HG03378 (cell line): ENCODE measurements around the gene AKAP11.

Experiments
- ATAC-seq: cut with Tn5 transposase; IDR thresholded peaks from one replicate; pipeline ENCODE4 v1.9.1; 2021; ENCODE audit warnings: mild to moderate bottlenecking, moderate library complexity; ENCODE audit not compliant: unreplicated experiment

AKAP11 gene

GRCh38 chr13:42333613-42334328, 61.8 kb downstream of the AKAP11 start:
- ATAC-seq, result peak; percentile 56

GRCh38 chr13:42334329-42334706, 62.4 kb downstream of the AKAP11 start:
- ATAC-seq, result peak; percentile 28

- no peak for ATAC-seq
Observed at GRCh38 chr13:42337808-42338600, 66.1 kb downstream of the AKAP11 start.

- ATAC-seq, result peak; percentile 63
Observed at GRCh38 chr13:42345367-42345766, 73.4 kb downstream of the AKAP11 start.

GRCh38 chr13:42348576-42348975, 76.6 kb downstream of the AKAP11 start:
- no peak for ATAC-seq

- no peak for ATAC-seq
Observed at GRCh38 chr13:42350141-42350540, 78.2 kb downstream of the AKAP11 start.

- ATAC-seq, result peak; percentile 72
Observed at GRCh38 chr13:42354241-42355091, 82.5 kb downstream of the AKAP11 start.

GRCh38 chr13:42355092-42355485, 83.1 kb downstream of the AKAP11 start:
- no peak for ATAC-seq

- no peak for ATAC-seq
Observed at GRCh38 chr13:42355491-42356183, 83.7 kb downstream of the AKAP11 start.

- no peak for ATAC-seq
Observed at GRCh38 chr13:42356184-42356575, 84.2 kb downstream of the AKAP11 start.

GRCh38 chr13:42360046-42360574, 88.2 kb downstream of the AKAP11 start:
- ATAC-seq, result no peak

GRCh38 chr13:42361701-42362100, 89.7 kb downstream of the AKAP11 start:
- ATAC-seq, result no peak

GRCh38 chr13:42363941-42364612, 92.1 kb downstream of the AKAP11 start:
- no peak for ATAC-seq

- ATAC-seq, result no peak
Observed at GRCh38 chr13:42364613-42365000, 92.7 kb downstream of the AKAP11 start.

GRCh38 chr13:42367831-42368230, 95.9 kb downstream of the AKAP11 start:
- ATAC-seq, result no peak

GRCh38 chr13:42369071-42369797, 97.3 kb downstream of the AKAP11 start:
- ATAC-seq, result no peak

GRCh38 chr13:42370229-42370628, 98.3 kb downstream of the AKAP11 start:
- no peak for ATAC-seq
